Neural cell (in vitro differentiated cells): ENCODE measurements around the gene FHIT. TPM values are rescaled to one million over a fixed set of nuclear protein-coding genes. Genes with fewer than 3 reads are reported as not detected.

ENCODE experiments used
- H2AFZ ChIP-seq: fragments of 200-600, 300-800 bp; sonication (generic), shearing (Covaris generic); 2 replicates; pipeline ENCODE4 v1.6.0; 2014; ENCODE audit warnings: low read depth, mild to moderate bottlenecking, antibody characterized with exemption, low read length, moderate library complexity
- H3F3A ChIP-seq: fragments of 200-600 bp; shearing (Covaris generic); 2 replicates; pipeline ENCODE4 v1.6.1; 2016; ENCODE audit warnings: mild to moderate bottlenecking, moderate library complexity, mixed read lengths, antibody characterized with exemption, low read length; ENCODE audit not compliant: insufficient read depth, poor library complexity, severe bottlenecking
- H3K27ac ChIP-seq: fragments of 200-600, 300-800 bp; sonication (generic), shearing (Covaris generic); 2 replicates; pipeline ENCODE4 v1.5.1; 2014; ENCODE audit warnings: mild to moderate bottlenecking, low read length, moderate library complexity
- H3K27me3 ChIP-seq: fragments of 300-800, 200-600 bp; sonication (generic), shearing (Covaris generic); 2 replicates; pipeline ENCODE4 v1.6.0; 2014; ENCODE audit warnings: mild to moderate bottlenecking, low read depth, low read length, moderate library complexity; ENCODE audit not compliant: insufficient read depth
- H3K36me3 ChIP-seq: fragments of 300-800, 200-600 bp; sonication (generic), shearing (Covaris generic); 2 replicates; pipeline ENCODE4 v1.5.1; 2014; ENCODE audit warnings: mild to moderate bottlenecking, antibody characterized with exemption, low read length, moderate library complexity; ENCODE audit not compliant: insufficient read depth
- H3K4me2 ChIP-seq: fragments of 300-800, 200-600 bp; sonication (generic), shearing (Covaris generic); 2 replicates; pipeline ENCODE4 v1.6.0; 2014; ENCODE audit warnings: mild to moderate bottlenecking, low read length
- H3K4me3 ChIP-seq: fragments of 300-800, 200-600 bp; sonication (generic), shearing (Covaris generic); 2 replicates; pipeline ENCODE4 v1.5.1; 2014; ENCODE audit warnings: mild to moderate bottlenecking, low read length, moderate library complexity
- H3K79me2 ChIP-seq: fragments of 200-600 bp; shearing (Covaris generic); replicated peaks from 2 replicates; pipeline ENCODE4 v1.6.0; 2014; ENCODE audit warnings: mild to moderate bottlenecking, low read length, moderate library complexity; ENCODE audit not compliant: insufficient read depth
- H3K9ac ChIP-seq: fragments of 300-800, 200-600 bp; sonication (generic), shearing (Covaris generic); 2 replicates; pipeline ENCODE4 v1.6.1; 2016; ENCODE audit warnings: mild to moderate bottlenecking, low read length, mixed read lengths
- H3K9me2 ChIP-seq: fragments of 200-600 bp; shearing (Covaris generic); 2 replicates; pipeline ENCODE4 v1.6.1; 2016; ENCODE audit warnings: mild to moderate bottlenecking, low read length, mixed read lengths; ENCODE audit not compliant: insufficient read depth
- H3K9me3 ChIP-seq: fragments of 200-600, 300-800 bp; sonication (generic), shearing (Covaris generic); 2 replicates; pipeline ENCODE4 v1.6.1; 2016; ENCODE audit warnings: mild to moderate bottlenecking, mixed run types, low read length, moderate library complexity, mixed read lengths
- H4K20me1 ChIP-seq: fragments of 200-600 bp; shearing (Covaris generic); 2 replicates; pipeline ENCODE4 v1.6.1; 2016; ENCODE audit warnings: mild to moderate bottlenecking, mixed run types; ENCODE audit not compliant: insufficient read depth
- CTCF ChIP-seq: fragments of 450-650 bp; IDR thresholded peaks from 2 replicates; pipeline ENCODE4 v1.5.1; 2014; ENCODE audit warnings: antibody characterized with exemption, mild to moderate bottlenecking, moderate library complexity; ENCODE audit not compliant: poor library complexity, severe bottlenecking
- EP300 ChIP-seq: fragments of 450-650 bp; conservative IDR thresholded peaks from 2 replicates; pipeline ENCODE4 v1.6.1; 2014; ENCODE audit warnings: antibody characterized with exemption, mild to moderate bottlenecking, moderate library complexity; ENCODE audit not compliant: poor library complexity, severe bottlenecking
- EZH2 ChIP-seq: fragments of 200-600, 300-800 bp; shearing (Covaris generic), sonication (generic); IDR thresholded peaks from 2 replicates; pipeline ENCODE4 v1.6.1; 2014; ENCODE audit warnings: antibody characterized with exemption, low read length, borderline replicate concordance, mild to moderate bottlenecking; ENCODE audit not compliant: insufficient read depth, poor library complexity, severe bottlenecking
- MXI1 ChIP-seq: fragments of 450-650 bp; conservative IDR thresholded peaks from 2 replicates; pipeline ENCODE4 v1.6.1; 2014; ENCODE audit warnings: antibody characterized with exemption, mild to moderate bottlenecking; ENCODE audit not compliant: poor library complexity, severe bottlenecking
- POLR2AphosphoS5 ChIP-seq: IDR thresholded peaks from 2 replicates; pipeline ENCODE4 v1.6.1; 2012
- RAD21 ChIP-seq: fragments of 450-650 bp; conservative IDR thresholded peaks from 2 replicates; pipeline ENCODE4 v1.6.1; 2014; ENCODE audit warnings: antibody characterized with exemption, mild to moderate bottlenecking, moderate library complexity
- REST ChIP-seq: IDR thresholded peaks from 2 replicates; pipeline ENCODE4 v1.6.1; 2012; ENCODE audit warnings: borderline replicate concordance
- SMC3 ChIP-seq: fragments of 450-650 bp; conservative IDR thresholded peaks from 2 replicates; pipeline ENCODE4 v1.6.1; 2014; ENCODE audit warnings: antibody characterized with exemption, mild to moderate bottlenecking, moderate library complexity; ENCODE audit not compliant: poor library complexity
- TAF1 ChIP-seq: IDR thresholded peaks from 2 replicates; pipeline ENCODE4 v1.6.1; 2012; ENCODE audit warnings: low read depth
- polyA plus RNA-seq: library from polyadenylated mRNA; depleted of rRNA; stranded (reverse); fragments of >200 nt; gene quantifications from 2 replicates; pipeline ENCODE4 v1.2.3, GENCODE V29; 2014

Gene FHIT
- polyA plus RNA-seq, 1 donor from 2014 or later: not detected

GRCh38 chr3:61200270-61200669 lies 51.0 kb downstream of the FHIT start:
- TF ChIP-seq SMC3 (no peak), MXI1 (no peak), EZH2 (no peak), POLR2AphosphoS5 (no peak), EP300 (no peak), TAF1 (no peak), CTCF (no peak), REST (no peak), RAD21 (no peak)
- H3K36me3 ChIP-seq: no peaks in the 10 kb centered on the region
- H4K20me1 ChIP-seq: no peaks in the 10 kb centered on the region
- H3F3A ChIP-seq: no peaks in the 10 kb centered on the region
- no peak overlapping the region for H3K4me3 ChIP-seq
- H3K9me3 ChIP-seq: no peaks in the 10 kb centered on the region
- no peak overlapping the region for H2AFZ ChIP-seq
- H3K27me3 ChIP-seq: no peaks in the 10 kb centered on the region
- H3K9ac ChIP-seq: no peak overlapping the region
- no peak overlapping the region for H3K27ac ChIP-seq
- H3K4me2 ChIP-seq: no peak overlapping the region
- no peaks in the 10 kb centered on the region for H3K9me2 ChIP-seq
- H3K79me2 ChIP-seq: no peaks in the 10 kb centered on the region

- H3F3A ChIP-seq: no peaks in the 10 kb centered on the region
- H3K9me2 ChIP-seq: no peaks in the 10 kb centered on the region
- no peak overlapping the region for H3K9ac ChIP-seq
- no peak overlapping the region for H3K4me2 ChIP-seq
- H3K9me3 ChIP-seq: no peaks in the 10 kb centered on the region
- no peak for TF ChIP-seq POLR2AphosphoS5
- TF ChIP-seq SMC3: no peak
- TF ChIP-seq EZH2: no peak
- TF ChIP-seq TAF1: no peak
- no peak for TF ChIP-seq RAD21
- TF ChIP-seq MXI1: no peak
- no peak for TF ChIP-seq EP300
- no peak for TF ChIP-seq CTCF
- TF ChIP-seq REST: no peak
- H2AFZ ChIP-seq: no peak overlapping the region
- H3K79me2 ChIP-seq: no peaks in the 10 kb centered on the region
- no peaks in the 10 kb centered on the region for H3K36me3 ChIP-seq
- H3K4me3 ChIP-seq: no peak overlapping the region
- H3K27ac ChIP-seq: no peak overlapping the region
- no peaks in the 10 kb centered on the region for H4K20me1 ChIP-seq
- no peaks in the 10 kb centered on the region for H3K27me3 ChIP-seq
Observed at GRCh38 chr3:61199843-61200242, 51.4 kb downstream of the FHIT start.
